ENCODE results near the gene EML3.
A peak's percentile ranks its signal among the peaks of the same experiment; 100 is the strongest.
"Not testable (repeated sequence)": the region's sequence is repeated elsewhere in the genome, so short reads cannot be mapped to it uniquely, and the experiment has no call there.

EML3 gene

GRCh38 chr11:62621567-62622470 lies 9.2 kb upstream of the EML3 start, which contains the start of gene B3GAT3:
Gene B3GAT3 (minus strand): TSS chr11:62621986. CDS start chr11:62621947, 39 bp downstream.
- FAIRE-seq (peak; percentile 40), DNase-seq (ENCODE audit: low spot score) (peak; percentile 95)

- FAIRE-seq (no peak), DNase-seq (ENCODE audit: low spot score) (no peak)
These were observed 8.5 kb upstream of the EML3 start for GRCh38 chr11:62621027-62621566.

- DNase-seq (ENCODE audit: low spot score); FAIRE-seq: not testable (repeated sequence)
These were observed 4.4 kb upstream of the EML3 start for GRCh38 chr11:62616957-62617356.

- DNase-seq (ENCODE audit: low spot score), result no peak
- no peak for FAIRE-seq
These were observed 2.9 kb upstream of the EML3 start for GRCh38 chr11:62615521-62615920.

- FAIRE-seq, result no peak
- DNase-seq (ENCODE audit: low spot score), result peak; percentile 31
These were observed 1.7 kb upstream of the EML3 start for GRCh38 chr11:62614275-62614674.

- no peak for FAIRE-seq
- no peak for DNase-seq (ENCODE audit: low spot score)
These were observed 760 bp upstream of the EML3 start for GRCh38 chr11:62613291-62613778.

- no peak for FAIRE-seq
- peak; percentile 14 for DNase-seq (ENCODE audit: low spot score)
These were observed 740 bp downstream of the EML3 start for GRCh38 chr11:62611705-62612365.

GRCh38 chr11:62610814-62611704 lies 1.5 kb downstream of the EML3 start:
- FAIRE-seq (no peak), DNase-seq (ENCODE audit: low spot score) (no peak)

- DNase-seq (ENCODE audit: low spot score), result no peak
- no peak for FAIRE-seq
These were observed 2.2 kb downstream of the EML3 start for GRCh38 chr11:62610403-62610802.

GRCh38 chr11:62608776-62609175 lies 3.8 kb downstream of the EML3 start:
- no peak for FAIRE-seq
- DNase-seq (ENCODE audit: low spot score), result no peak

- DNase-seq (ENCODE audit: low spot score) (no peak), FAIRE-seq (no peak)
These were observed 4.9 kb downstream of the EML3 start for GRCh38 chr11:62607714-62608113.

- no peak for FAIRE-seq
These were observed 6.7 kb downstream of the EML3 start for GRCh38 chr11:62605902-62606301.

GRCh38 chr11:62605467-62605866 lies 7.1 kb downstream of the EML3 start:
- FAIRE-seq (no peak), DNase-seq (ENCODE audit: low spot score) (no peak)

More at GRCh38 chr11:62605902-62606301, 6.7 kb downstream of the EML3 start:
- DNase-seq (ENCODE audit: low spot score), result no peak

GRCh38 chr11:62604460-62605120 lies 8.0 kb downstream of the EML3 start:
- FAIRE-seq (no peak), DNase-seq (ENCODE audit: low spot score) (no peak)

- no peak for DNase-seq (ENCODE audit: low spot score)
- no peak for FAIRE-seq
These were observed 8.7 kb downstream of the EML3 start for GRCh38 chr11:62603776-62604299.

GRCh38 chr11:62603072-62603408 lies 9.5 kb downstream of the EML3 start:
- DNase-seq (ENCODE audit: low spot score) (no peak), FAIRE-seq (no peak)

GRCh38 chr11:62602141-62603071 lies 10.2 kb downstream of the EML3 start:
- DNase-seq (ENCODE audit: low spot score) (no peak), FAIRE-seq (no peak)

GRCh38 chr11:62601372-62602140 lies 11.0 kb downstream of the EML3 start, which contains the start of gene MTA2:
Gene MTA2 (minus strand): TSS chr11:62601865. CDS start chr11:62601450, 415 bp downstream.
- FAIRE-seq (peak; percentile 87), DNase-seq (ENCODE audit: low spot score) (peak; percentile 93)

- no peak for FAIRE-seq
- DNase-seq (ENCODE audit: low spot score), result no peak
These were observed 11.5 kb downstream of the EML3 start for GRCh38 chr11:62601122-62601371.
